ENCODE data around the gene CDKN2B-AS1. TPM values are rescaled to one million over a fixed set of nuclear protein-coding genes. Genes with fewer than 3 reads are reported as not detected.

CDKN2B-AS1 gene
- total RNA-seq, 1 donor from 2014 or later, result not detected

GRCh38 chr9:22037954-22038690, 43.5 kb downstream of the CDKN2B-AS1 start:
- Mint-ChIP-seq H3K27me3 (ENCODE audit: insufficient read depth, low read depth) (no peaks in the 10 kb centered on the region), H3K4me1 (peaks cover 2% of the 10 kb centered on the region), H3K36me3 (no peaks in the 10 kb centered on the region), H3K4me3 (no peak overlapping the region), H3K9me3 (no peaks in the 10 kb centered on the region), H3K27ac (no peak overlapping the region)
- Histone ChIP-seq H3K27ac (no peak overlapping the region), H3K79me2 (ENCODE audit: low read depth) (no peaks in the 10 kb centered on the region), H2AFZ (replicated peaks) (no peak overlapping the region), H3K4me1 (no peaks in the 10 kb centered on the region), H4K20me1 (ENCODE audit: low read depth) (no peaks in the 10 kb centered on the region), H3K9me3 (ENCODE audit: low read depth) (no peaks in the 10 kb centered on the region), H3F3A (ENCODE audit: low read depth) (no peaks in the 10 kb centered on the region), H3K9ac (no peak overlapping the region), H3K27me3 (no peaks in the 10 kb centered on the region), H3K36me3 (no peaks in the 10 kb centered on the region), H3K4me3 (no peak overlapping the region), H3K4me2 (no peak overlapping the region)
- TF ChIP-seq EZH2phosphoT487 (IDR thresholded peaks at IDR 0.05) (no peak), CTCF (IDR thresholded peaks at IDR 0.05) (peak; percentile 48)
- no peak for DNase-seq (ENCODE audit: low spot score)

GRCh38 chr9:22039258-22039657, 44.7 kb downstream of the CDKN2B-AS1 start:
- no peaks in the 10 kb centered on the region for H3K9me3 ChIP-seq (ENCODE audit: low read depth)
- no peaks in the 10 kb centered on the region for H4K20me1 ChIP-seq (ENCODE audit: low read depth)
- no peak overlapping the region for H3K4me2 ChIP-seq
- H3K79me2 ChIP-seq (ENCODE audit: low read depth), result no peaks in the 10 kb centered on the region
- no peaks in the 10 kb centered on the region for H3K4me1 ChIP-seq
- Mint-ChIP-seq H3K27me3 (ENCODE audit: insufficient read depth, low read depth) (no peaks in the 10 kb centered on the region), H3K36me3 (no peaks in the 10 kb centered on the region), H3K4me3 (no peak overlapping the region), H3K9me3 (no peaks in the 10 kb centered on the region), H3K27ac (no peak overlapping the region), H3K4me1 (no peaks in the 10 kb centered on the region)
- no peaks in the 10 kb centered on the region for H3K27me3 ChIP-seq
- H2AFZ ChIP-seq (replicated peaks), result no peak overlapping the region
- no peak overlapping the region for H3K9ac ChIP-seq
- DNase-seq (ENCODE audit: low spot score), result no peak
- TF ChIP-seq EZH2phosphoT487 (IDR thresholded peaks at IDR 0.05) (no peak), EZH2 (IDR thresholded peaks at IDR 0.05) (no peak)
- no peak overlapping the region for H3K27ac ChIP-seq
- H3K36me3 ChIP-seq, result no peaks in the 10 kb centered on the region
- H3K4me3 ChIP-seq, result no peak overlapping the region
- H3F3A ChIP-seq (ENCODE audit: low read depth), result no peaks in the 10 kb centered on the region

DNA sequence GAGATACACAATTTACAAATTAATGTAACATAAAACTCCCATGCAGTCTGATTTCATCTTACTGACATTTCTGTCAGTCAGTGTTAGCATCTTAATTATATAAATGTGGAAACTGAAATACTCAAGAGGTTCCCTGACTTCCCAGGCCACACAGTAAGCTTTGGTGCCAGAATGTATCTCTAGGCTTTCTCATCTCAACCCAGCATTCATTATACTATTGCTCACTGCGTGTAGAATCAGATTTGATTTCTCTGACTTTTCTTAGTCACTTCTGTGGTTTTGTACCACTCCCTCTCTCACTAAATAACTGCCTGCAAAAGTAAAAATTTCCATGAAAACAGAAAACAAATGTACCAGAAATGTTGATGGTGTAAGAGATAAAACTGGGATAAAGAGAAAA, 46.2 kb downstream of the CDKN2B-AS1 start:
- H4K20me1 ChIP-seq (ENCODE audit: low read depth), result no peaks in the 10 kb centered on the region
- no peaks in the 10 kb centered on the region for H3K27me3 ChIP-seq
- H3K79me2 ChIP-seq (ENCODE audit: low read depth), result no peaks in the 10 kb centered on the region
- no peaks in the 10 kb centered on the region for H3F3A ChIP-seq (ENCODE audit: low read depth)
- no peaks in the 10 kb centered on the region for H3K9me3 ChIP-seq (ENCODE audit: low read depth)
- Mint-ChIP-seq H3K27ac (no peak overlapping the region), H3K4me1 (no peaks in the 10 kb centered on the region), H3K4me3 (no peak overlapping the region), H3K36me3 (no peaks in the 10 kb centered on the region), H3K9me3 (no peaks in the 10 kb centered on the region), H3K27me3 (ENCODE audit: insufficient read depth, low read depth) (no peaks in the 10 kb centered on the region)
- H3K27ac ChIP-seq, result no peak overlapping the region
- H3K4me2 ChIP-seq, result no peak overlapping the region
- no peaks in the 10 kb centered on the region for H3K4me1 ChIP-seq
- H3K4me3 ChIP-seq, result no peak overlapping the region
- H3K9ac ChIP-seq, result no peak overlapping the region
- no peak overlapping the region for H2AFZ ChIP-seq (replicated peaks)
- no peaks in the 10 kb centered on the region for H3K36me3 ChIP-seq
- no peak for TF ChIP-seq EZH2phosphoT487 (IDR thresholded peaks at IDR 0.05)
- TF ChIP-seq CTCF (IDR thresholded peaks at IDR 0.05), result no peak
- TF ChIP-seq EZH2 (IDR thresholded peaks at IDR 0.05), result no peak
- DNase-seq (ENCODE audit: low spot score), result no peak

DNA sequence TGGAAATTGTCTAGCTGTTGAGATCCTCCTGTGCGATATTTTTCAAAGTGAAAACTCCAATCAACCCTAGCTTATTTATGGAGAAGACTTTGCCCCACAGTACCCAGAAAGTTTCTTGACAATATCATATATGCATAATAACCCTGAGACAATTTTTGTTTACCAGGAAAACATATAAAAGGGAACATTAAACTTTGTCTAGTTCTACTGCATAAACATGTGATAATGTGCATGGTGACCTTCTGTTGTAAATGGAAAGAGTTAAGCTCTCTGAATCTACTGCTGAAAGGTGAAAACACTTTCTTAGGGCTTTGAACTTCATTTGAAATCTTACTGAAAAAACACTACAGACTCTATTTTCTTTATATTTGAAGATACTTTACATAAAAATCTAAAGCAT, 46.8 kb downstream of the CDKN2B-AS1 start:
- no peak for DNase-seq (ENCODE audit: low spot score)
- Histone ChIP-seq H3K27ac (no peak overlapping the region), H2AFZ (replicated peaks) (no peak overlapping the region), H3F3A (ENCODE audit: low read depth) (no peaks in the 10 kb centered on the region), H3K4me3 (no peak overlapping the region), H3K36me3 (no peaks in the 10 kb centered on the region), H3K79me2 (ENCODE audit: low read depth) (no peaks in the 10 kb centered on the region), H3K27me3 (no peaks in the 10 kb centered on the region), H3K4me2 (no peak overlapping the region), H3K4me1 (no peaks in the 10 kb centered on the region), H4K20me1 (ENCODE audit: low read depth) (no peaks in the 10 kb centered on the region), H3K9ac (no peak overlapping the region), H3K9me3 (ENCODE audit: low read depth) (no peaks in the 10 kb centered on the region)
- Mint-ChIP-seq H3K27ac (no peak overlapping the region), H3K9me3 (no peaks in the 10 kb centered on the region), H3K4me3 (no peak overlapping the region), H3K27me3 (ENCODE audit: insufficient read depth, low read depth) (no peaks in the 10 kb centered on the region), H3K4me1 (no peaks in the 10 kb centered on the region), H3K36me3 (no peaks in the 10 kb centered on the region)
- TF ChIP-seq CTCF (IDR thresholded peaks at IDR 0.05), result no peak
- no peak for TF ChIP-seq EZH2 (IDR thresholded peaks at IDR 0.05)
- TF ChIP-seq EZH2phosphoT487 (IDR thresholded peaks at IDR 0.05), result no peak

All from neural progenitor cell (in vitro differentiated cells).